SU-DHL-6 (cell line): ENCODE results near the gene DUSP28.
"Not testable (repeated sequence)": the region's sequence is repeated elsewhere in the genome, so short reads cannot be mapped to it uniquely, and the experiment has no call there.

Experiments used
- H2AFZ ChIP-seq: fragments of 200-600 bp; sonication (generic); 2 replicates; pipeline ENCODE4 v1.6.1; 2014; ENCODE audit warnings: low read depth, mild to moderate bottlenecking, moderate library complexity, mixed read lengths, antibody characterized with exemption, low read length; ENCODE audit not compliant: severe bottlenecking
- H3F3A ChIP-seq: fragments of 200-600 bp; shearing (Covaris generic); 2 replicates; pipeline ENCODE4 v1.6.0; 2016; ENCODE audit warnings: antibody characterized with exemption, mild to moderate bottlenecking; ENCODE audit not compliant: insufficient read depth
- H3K27ac ChIP-seq: fragments of 200-600 bp; sonication (generic); 2 replicates; pipeline ENCODE4 v1.5.1; 2016; ENCODE audit warnings: low read depth, mild to moderate bottlenecking, low read length, moderate library complexity, mixed read lengths
- H3K27me3 ChIP-seq: fragments of 200-600 bp; sonication (generic), shearing (Covaris generic); 2 replicates; pipeline ENCODE4 v1.6.0; 2014; ENCODE audit warnings: mild to moderate bottlenecking, low read length
- H3K36me3 ChIP-seq: fragments of 200-600 bp; sonication (generic); 2 replicates; pipeline ENCODE4 v1.6.1; 2014; ENCODE audit warnings: mild to moderate bottlenecking, low read length, mixed read lengths
- H3K4me2 ChIP-seq: fragments of 300-600, 200-600 bp; shearing (Covaris generic), sonication (generic); 2 replicates; pipeline ENCODE4 v1.6.0; 2014; ENCODE audit warnings: low read length, low read depth, mild to moderate bottlenecking; ENCODE audit not compliant: poor library complexity, severe bottlenecking
- H3K4me3 ChIP-seq: fragments of 200-600 bp; sonication (generic); 2 replicates; pipeline ENCODE4 v1.5.1; 2014; ENCODE audit warnings: antibody characterized with exemption, low read length, mild to moderate bottlenecking, mixed read lengths; ENCODE audit not compliant: insufficient read depth, poor library complexity, severe bottlenecking
- H3K79me2 ChIP-seq: fragments of 200-600 bp; sonication (generic); 2 replicates; pipeline ENCODE4 v1.6.1; 2014; ENCODE audit warnings: mild to moderate bottlenecking, low read length, moderate library complexity; ENCODE audit not compliant: insufficient read depth
- H3K9ac ChIP-seq: fragments of 200-600 bp; sonication (generic); 2 replicates; pipeline ENCODE4 v1.7.0; 2014; ENCODE audit warnings: mild to moderate bottlenecking, low read length
- H3K9me2 ChIP-seq: fragments of 200-600 bp; sonication (generic); replicated peaks from 2 replicates; pipeline ENCODE4 v1.6.1; 2014; ENCODE audit warnings: low read length; ENCODE audit not compliant: insufficient read depth
- H3K9me3 ChIP-seq: fragments of 200-600 bp; sonication (generic); 2 replicates; pipeline ENCODE4 v1.6.1; 2014; ENCODE audit warnings: low read length, mixed read lengths; ENCODE audit not compliant: insufficient read depth
- H4K20me1 ChIP-seq: fragments of 200-600 bp; sonication (generic); 2 replicates; pipeline ENCODE4 v1.6.1; 2014; ENCODE audit warnings: low read depth, mild to moderate bottlenecking, antibody characterized with exemption, low read length, moderate library complexity, mixed read lengths
- EZH2phosphoT487 ChIP-seq: fragments of 200-600 bp; sonication (generic), shearing (Covaris generic); conservative IDR thresholded peaks from 2 replicates; pipeline ENCODE4 v1.6.1; 2018; ENCODE audit warnings: mild to moderate bottlenecking, antibody characterized with exemption, low read length, moderate library complexity, mixed read lengths
- TF ChIP-seq, protein P1 (sequence below): fragments of 200-600 bp; sonication (generic); IDR thresholded peaks from one replicate; pipeline ENCODE4 v1.5.1; 2017; ENCODE audit warnings: antibody characterized with exemption, mild to moderate bottlenecking, low read length, moderate library complexity; ENCODE audit not compliant: insufficient read depth, poor library complexity, severe bottlenecking

DUSP28 gene

DNA sequence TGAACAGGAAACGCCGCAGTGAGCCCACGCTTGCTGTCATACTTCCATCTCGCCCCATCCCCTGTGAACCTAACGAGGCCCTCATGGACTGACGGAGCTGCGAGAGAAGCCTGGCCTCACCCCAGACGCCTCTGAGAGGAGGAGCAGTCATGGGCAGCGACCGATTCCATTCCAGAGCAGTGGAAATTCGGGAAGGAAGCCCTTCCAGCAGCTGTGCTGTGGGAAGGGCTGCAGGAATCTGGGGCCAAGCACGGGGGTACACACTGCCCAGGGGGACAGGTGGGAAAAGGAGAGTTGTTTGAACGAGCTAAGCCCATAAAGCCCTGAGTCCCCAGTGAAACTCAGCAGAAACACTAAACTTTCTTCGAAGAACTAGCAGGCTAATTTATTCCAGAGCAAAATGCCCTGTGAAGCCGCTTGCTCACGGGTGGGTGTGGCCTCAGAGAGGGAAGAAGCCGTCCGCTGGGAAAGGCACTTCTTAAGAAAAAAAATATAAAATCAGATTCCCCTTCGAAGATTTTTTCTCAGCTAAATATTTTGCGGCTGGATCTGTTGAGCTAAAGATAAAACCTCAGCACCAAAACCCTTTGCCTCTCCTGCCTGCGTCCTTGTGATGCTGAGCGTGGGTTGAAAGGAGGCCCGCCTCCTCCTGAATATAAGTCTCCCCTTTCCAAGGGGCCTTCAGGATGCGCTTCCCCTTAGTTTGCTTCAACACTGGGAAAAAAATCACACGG, 40.6 kb upstream of the DUSP28 start:
- no peaks in the 10 kb centered on the region for H4K20me1 ChIP-seq
- H3K36me3 ChIP-seq: peaks cover 6% of the 10 kb centered on the region; the same call in 1 of the 2 replicates
- no peaks in the 10 kb centered on the region for H3K9me3 ChIP-seq
- H3K27ac ChIP-seq: no peak overlapping the region
- no peaks in the 10 kb centered on the region for H3F3A ChIP-seq
- no peak overlapping the region for H3K4me2 ChIP-seq
- H2AFZ ChIP-seq: no peak overlapping the region
- TF ChIP-seq, protein P1, sequence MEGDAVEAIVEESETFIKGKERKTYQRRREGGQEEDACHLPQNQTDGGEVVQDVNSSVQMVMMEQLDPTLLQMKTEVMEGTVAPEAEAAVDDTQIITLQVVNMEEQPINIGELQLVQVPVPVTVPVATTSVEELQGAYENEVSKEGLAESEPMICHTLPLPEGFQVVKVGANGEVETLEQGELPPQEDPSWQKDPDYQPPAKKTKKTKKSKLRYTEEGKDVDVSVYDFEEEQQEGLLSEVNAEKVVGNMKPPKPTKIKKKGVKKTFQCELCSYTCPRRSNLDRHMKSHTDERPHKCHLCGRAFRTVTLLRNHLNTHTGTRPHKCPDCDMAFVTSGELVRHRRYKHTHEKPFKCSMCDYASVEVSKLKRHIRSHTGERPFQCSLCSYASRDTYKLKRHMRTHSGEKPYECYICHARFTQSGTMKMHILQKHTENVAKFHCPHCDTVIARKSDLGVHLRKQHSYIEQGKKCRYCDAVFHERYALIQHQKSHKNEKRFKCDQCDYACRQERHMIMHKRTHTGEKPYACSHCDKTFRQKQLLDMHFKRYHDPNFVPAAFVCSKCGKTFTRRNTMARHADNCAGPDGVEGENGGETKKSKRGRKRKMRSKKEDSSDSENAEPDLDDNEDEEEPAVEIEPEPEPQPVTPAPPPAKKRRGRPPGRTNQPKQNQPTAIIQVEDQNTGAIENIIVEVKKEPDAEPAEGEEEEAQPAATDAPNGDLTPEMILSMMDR: no peak
- TF ChIP-seq EZH2phosphoT487: no peak
- H3K4me3 ChIP-seq: no peak overlapping the region
- H3K9ac ChIP-seq: no peak overlapping the region
- H3K27me3 ChIP-seq: no peaks in the 10 kb centered on the region
- no peaks in the 10 kb centered on the region for H3K9me2 ChIP-seq
- no peaks in the 10 kb centered on the region for H3K79me2 ChIP-seq

DNA sequence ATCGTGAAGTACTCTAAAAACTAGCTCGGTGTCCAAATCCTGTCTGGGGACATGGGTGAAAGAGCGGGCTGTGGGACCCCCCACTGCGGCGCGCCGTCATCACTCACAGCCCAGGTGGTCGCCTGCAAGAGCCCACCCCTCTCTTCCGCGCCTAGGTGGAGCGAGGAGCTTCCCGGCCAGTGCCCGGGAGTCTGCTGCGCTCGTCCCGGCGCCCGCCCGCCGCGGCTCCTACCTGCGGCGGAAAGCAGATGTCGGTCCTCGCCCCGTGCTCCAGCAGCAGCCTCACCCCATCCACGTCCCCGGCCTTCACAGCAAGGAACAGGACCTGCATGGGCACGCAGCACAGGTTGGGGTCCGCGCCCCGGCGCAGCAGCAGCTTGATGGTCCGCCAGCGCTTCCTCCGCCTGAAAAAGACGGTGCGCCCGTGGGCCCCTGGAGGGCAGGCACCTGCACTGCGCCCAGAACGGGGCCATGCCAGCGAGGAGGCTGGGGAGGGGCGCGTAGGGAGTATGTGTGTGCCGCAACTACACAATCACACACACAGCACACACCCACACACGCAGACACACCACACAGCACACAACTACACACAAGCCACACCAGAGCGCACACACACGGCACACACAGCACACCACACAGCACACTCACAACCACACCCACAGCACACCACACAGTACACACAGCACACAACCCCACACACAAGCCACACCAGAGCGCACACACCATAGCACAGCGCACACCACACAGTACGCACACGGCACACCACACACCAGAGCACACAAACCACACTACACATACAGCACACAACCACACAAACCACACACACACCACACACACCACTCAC, 39.8 kb upstream of the DUSP28 start:
- no peaks in the 10 kb centered on the region for H3K79me2 ChIP-seq
- no peaks in the 10 kb centered on the region for H3K27me3 ChIP-seq
- no peak overlapping the region for H3K27ac ChIP-seq
- no peak overlapping the region for H3K4me2 ChIP-seq
- H3K9me2 ChIP-seq: no peaks in the 10 kb centered on the region
- H3K4me3 ChIP-seq: no peak overlapping the region
- H4K20me1 ChIP-seq: no peaks in the 10 kb centered on the region
- H3K9ac ChIP-seq: no peak overlapping the region
- no peak for TF ChIP-seq EZH2phosphoT487
- TF ChIP-seq, protein P1: no peak
- no peak overlapping the region for H2AFZ ChIP-seq
- peaks cover 13% of the 10 kb centered on the region for H3K36me3 ChIP-seq
- H3K9me3 ChIP-seq: peaks cover 5% of the 10 kb centered on the region; the same call in 1 of the 2 replicates
- H3F3A ChIP-seq: no peaks in the 10 kb centered on the region

GRCh38 chr2:240520974-240521350, 39.2 kb upstream of the DUSP28 start:
- Histone ChIP-seq H3K27ac (no peak overlapping the region), H3F3A (no peaks in the 10 kb centered on the region), H3K9me2 (no peaks in the 10 kb centered on the region), H3K4me3 (no peak overlapping the region), H3K79me2 (no peaks in the 10 kb centered on the region), H4K20me1 (no peaks in the 10 kb centered on the region), H3K36me3 (peaks cover 19% of the 10 kb centered on the region), H2AFZ (no peak overlapping the region), H3K27me3 (no peaks in the 10 kb centered on the region), H3K9ac (no peak overlapping the region), H3K4me2 (no peak overlapping the region), H3K9me3 (peaks cover 11% of the 10 kb centered on the region; the same call in 1 of the 2 replicates)
- TF ChIP-seq, protein P1: no peak
- TF ChIP-seq EZH2phosphoT487: no peak

- H3K4me2 ChIP-seq, H3K4me3 ChIP-seq, H4K20me1 ChIP-seq, H3K9ac ChIP-seq, H3K27me3 ChIP-seq, H2AFZ ChIP-seq, H3F3A ChIP-seq, H3K27ac ChIP-seq, H3K9me2 ChIP-seq, H3K79me2 ChIP-seq: not testable (repeated sequence)
- Histone ChIP-seq H3K36me3 (peaks cover 28% of the 10 kb centered on the region), H3K9me3 (peaks cover 17% of the 10 kb centered on the region; the same call in 1 of the 2 replicates)
Observed at GRCh38 chr2:240521885-240522284, 38.3 kb upstream of the DUSP28 start.
